HG03575 (cell line): Measurements from ENCODE around the gene HES6.

Experiments
- ATAC-seq: cut with Tn5 transposase; IDR thresholded peaks from one replicate; pipeline ENCODE4 v1.9.1; 2021; ENCODE audit not compliant: unreplicated experiment, insufficient number of reproducible peaks, low FRiP score; ENCODE audit errors: extremely low read depth

HES6 gene

GRCh38 chr2:238220274-238220891 lies 19.5 kb downstream of the HES6 start:
- ATAC-seq: no peak

DNA sequence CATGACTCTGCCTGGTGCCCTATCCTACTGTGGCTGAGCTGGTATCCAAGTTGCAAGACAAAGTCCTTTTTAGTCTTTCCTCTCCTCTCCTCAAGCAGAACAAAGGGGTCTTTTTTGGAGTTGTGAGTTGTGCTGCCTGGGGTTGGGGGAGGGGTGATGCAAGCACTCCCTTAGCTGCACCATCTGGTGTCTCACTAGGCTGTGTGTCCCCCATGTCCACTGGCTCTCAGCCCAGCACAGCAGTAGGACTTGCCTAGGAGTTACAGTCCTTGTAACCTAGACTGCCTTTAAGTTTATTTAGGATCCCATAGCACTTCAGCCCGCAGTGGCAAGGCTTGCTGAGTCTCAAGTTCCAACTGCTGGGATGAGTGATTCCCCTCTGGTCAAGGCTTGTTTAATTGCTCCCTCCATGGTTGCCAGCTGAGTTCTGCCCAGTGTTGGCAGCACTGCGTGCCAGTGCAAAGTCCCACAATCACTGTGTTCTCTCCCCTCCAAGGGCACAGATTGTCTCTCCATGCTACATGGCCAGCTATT lies 23.1 kb downstream of the HES6 start:
- no peak for ATAC-seq

GRCh38 chr2:238207006-238207405 lies 32.8 kb downstream of the HES6 start:
- no peak for ATAC-seq

DNA sequence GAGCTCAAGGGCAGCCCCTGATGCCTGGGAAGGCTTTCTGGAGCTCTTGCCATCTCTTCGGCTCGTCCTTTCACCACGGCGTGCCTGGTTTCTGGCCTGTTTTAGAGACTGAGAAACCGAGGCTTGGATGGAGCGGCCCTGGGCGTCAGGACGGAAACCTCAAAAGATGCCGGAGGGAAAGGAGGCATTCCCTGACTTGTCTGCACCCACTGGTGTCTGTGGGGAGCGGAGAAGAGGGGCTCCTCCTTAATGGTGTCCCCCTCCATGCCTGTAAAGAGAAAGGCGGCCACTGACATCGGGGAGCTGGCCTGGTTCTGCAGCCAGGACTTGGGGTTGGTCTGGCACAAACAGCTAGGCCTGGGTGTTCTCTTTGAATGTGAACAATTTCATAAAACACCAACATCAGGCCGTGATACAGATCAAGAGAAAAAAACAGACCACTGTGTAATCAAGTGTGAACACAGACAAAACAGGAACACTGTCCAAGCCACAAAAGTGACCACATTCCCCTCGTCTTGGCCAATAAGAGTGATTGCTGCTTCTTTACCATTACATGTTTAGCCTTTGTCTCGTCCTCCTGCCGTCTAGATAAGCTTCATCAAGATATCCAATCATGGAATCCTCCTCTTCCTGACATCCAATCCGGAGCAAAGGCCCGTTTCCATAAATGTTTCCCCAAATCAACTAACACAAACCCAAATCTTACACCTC lies 35.7 kb downstream of the HES6 start:
- ATAC-seq: no peak

GRCh38 chr2:238203094-238203972 lies 36.5 kb downstream of the HES6 start, which contains the start of gene ILKAP:
Gene ILKAP (minus strand): TSS chr2:238203695. CDS start chr2:238203553, 142 bp downstream.
- no peak for ATAC-seq

DNA sequence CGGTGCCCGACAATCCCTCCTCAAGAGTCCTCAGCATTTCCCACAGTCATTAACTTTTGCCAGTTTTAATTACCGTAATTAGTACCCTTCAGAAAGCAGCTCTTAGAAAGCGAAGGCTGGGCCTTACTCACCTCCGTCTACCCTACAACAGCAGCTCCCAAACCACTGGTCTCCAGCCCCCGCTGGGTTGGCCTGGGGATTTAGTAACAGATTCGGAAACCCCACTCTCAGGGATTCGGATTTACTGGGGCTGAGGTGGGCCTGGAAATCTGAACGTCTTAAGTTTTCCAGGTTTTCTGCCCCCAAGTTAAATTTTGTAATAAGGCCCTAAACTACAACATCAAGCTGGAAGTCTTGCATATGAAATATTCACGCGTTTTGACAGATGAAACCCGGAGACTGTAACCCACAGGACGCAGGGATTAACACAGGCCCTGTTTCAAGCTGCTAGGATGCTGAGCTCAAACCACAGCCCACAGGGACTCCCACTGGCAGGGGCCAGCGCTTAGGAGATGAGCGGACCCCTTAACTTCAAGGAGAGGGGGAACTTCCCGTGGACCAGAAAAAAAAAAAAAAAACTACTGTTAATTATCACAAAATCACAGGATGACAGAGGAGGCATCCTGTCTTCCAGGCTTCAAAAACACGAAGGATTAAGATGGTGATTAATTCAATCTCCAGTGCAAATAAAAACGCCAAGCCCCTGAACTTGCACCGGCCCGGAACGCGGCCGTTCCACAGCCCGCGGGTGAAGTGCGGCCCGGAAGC lies 37.3 kb downstream of the HES6 start:
- no peak for ATAC-seq

DNA sequence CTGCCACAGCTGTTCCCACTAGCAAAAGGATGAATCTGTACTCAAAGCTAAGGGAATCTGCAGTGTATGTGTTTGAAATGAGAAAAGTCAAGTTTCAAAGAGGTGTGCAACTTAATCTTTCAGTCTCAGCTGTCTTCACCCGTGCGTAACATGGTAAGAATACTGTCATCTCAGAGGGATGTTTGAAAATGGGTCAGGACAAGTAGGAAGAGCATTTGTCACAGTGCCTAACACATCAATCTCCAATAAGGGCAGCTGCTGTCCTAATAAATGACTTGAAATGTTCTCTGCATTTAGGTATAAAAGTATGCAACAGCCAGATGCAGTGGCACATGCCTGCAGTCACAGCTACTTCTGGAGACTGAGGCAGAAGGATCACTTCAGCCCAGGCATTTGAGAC lies 49.4 kb downstream of the HES6 start:
- ATAC-seq: no peak
